Osteocyte (in vitro differentiated cells): ENCODE results near the gene PLCB3. TPM values are rescaled to one million over a fixed set of nuclear protein-coding genes. Genes with fewer than 3 reads are reported as not detected.
A peak's percentile ranks its signal among the peaks of the same experiment; 100 is the strongest.

Experiments used
- DNase-seq: peaks from one replicate; pipeline ENCODE4 v3.0.0; 2021; ENCODE audit warnings: mixed read lengths; ENCODE audit not compliant: unreplicated experiment; ENCODE audit errors: extremely low spot score
- H3K27ac Mint-ChIP-seq: one replicate; pipeline ENCODE4 v1.8.0; 2021; ENCODE audit warnings: mild to moderate bottlenecking, mixed read lengths; ENCODE audit not compliant: unreplicated experiment
- H3K27me3 Mint-ChIP-seq: one replicate; pipeline ENCODE4 v1.8.0; 2021; ENCODE audit warnings: mixed read lengths; ENCODE audit not compliant: unreplicated experiment
- H3K36me3 Mint-ChIP-seq: one replicate; pipeline ENCODE4 v1.8.0; 2021; ENCODE audit warnings: mixed read lengths; ENCODE audit not compliant: unreplicated experiment
- H3K4me1 Mint-ChIP-seq: one replicate; pipeline ENCODE4 v1.8.0; 2021; ENCODE audit warnings: mixed read lengths; ENCODE audit not compliant: unreplicated experiment
- H3K4me3 Mint-ChIP-seq: one replicate; pipeline ENCODE4 v1.8.0; 2021; ENCODE audit warnings: mild to moderate bottlenecking, moderate library complexity, mixed read lengths; ENCODE audit not compliant: unreplicated experiment
- H3K9me3 Mint-ChIP-seq: one replicate; pipeline ENCODE4 v1.8.0; 2021; ENCODE audit warnings: mixed read lengths; ENCODE audit not compliant: unreplicated experiment
- total RNA-seq: library from RNA; stranded (reverse); gene quantifications from 2 replicates; pipeline ENCODE4 v1.2.1, GENCODE V29; 2021
- TF ChIP-seq, protein P1 (sequence below): fragments of 200-600 bp; sonication (generic); IDR thresholded peaks from 2 replicates; pipeline ENCODE4 v1.5.0; 2021; ENCODE audit warnings: antibody characterized with exemption, mild to moderate bottlenecking, moderate library complexity

PLCB3 gene
- total RNA-seq, 1 donor from 2014 or later: 32.0 TPM

DNA sequence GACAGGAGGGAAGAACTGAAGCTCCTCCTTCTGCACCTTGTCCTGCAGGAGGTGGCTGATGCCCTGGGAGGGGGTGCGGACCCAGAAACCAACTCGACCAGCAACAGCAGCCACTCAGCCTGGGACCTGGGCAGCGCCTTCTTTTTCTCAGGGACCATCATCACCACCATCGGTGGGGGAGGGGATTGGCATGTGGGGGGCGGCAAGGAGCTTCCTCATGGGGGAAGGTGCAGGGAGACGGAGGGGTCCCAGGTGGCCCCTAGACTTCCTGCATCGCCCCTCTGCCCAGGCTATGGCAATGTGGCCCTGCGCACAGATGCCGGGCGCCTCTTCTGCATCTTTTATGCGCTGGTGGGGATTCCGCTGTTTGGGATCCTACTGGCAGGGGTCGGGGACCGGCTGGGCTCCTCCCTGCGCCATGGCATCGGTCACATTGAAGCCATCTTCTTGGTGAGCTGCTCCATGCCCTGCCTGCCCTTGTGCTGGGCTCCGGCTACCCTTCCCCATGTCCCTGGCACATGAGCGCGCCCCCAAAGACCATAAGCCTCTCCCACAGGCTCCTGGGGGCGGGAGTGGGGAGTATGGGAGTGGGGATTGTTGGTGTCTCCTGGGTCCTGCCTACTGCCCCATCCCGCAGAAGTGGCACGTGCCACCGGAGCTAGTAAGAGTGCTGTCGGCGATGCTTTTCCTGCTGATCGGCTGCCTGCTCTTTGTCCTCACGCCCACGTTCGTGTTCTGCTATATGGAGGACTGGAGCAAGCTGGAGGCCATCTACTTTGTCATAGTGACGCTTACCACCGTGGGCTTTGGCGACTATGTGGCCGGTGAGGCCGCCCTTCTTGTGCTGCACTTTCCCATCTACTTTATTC is 45.7 kb downstream of the PLCB3 start:
- Mint-ChIP-seq H3K4me3 (no peak overlapping the region), H3K4me1 (peaks cover 31% of the 10 kb centered on the region), H3K9me3 (no peaks in the 10 kb centered on the region), H3K27me3 (peaks cover 43% of the 10 kb centered on the region), H3K36me3 (no peaks in the 10 kb centered on the region), H3K27ac (no peak overlapping the region)
- TF ChIP-seq, protein P1, sequence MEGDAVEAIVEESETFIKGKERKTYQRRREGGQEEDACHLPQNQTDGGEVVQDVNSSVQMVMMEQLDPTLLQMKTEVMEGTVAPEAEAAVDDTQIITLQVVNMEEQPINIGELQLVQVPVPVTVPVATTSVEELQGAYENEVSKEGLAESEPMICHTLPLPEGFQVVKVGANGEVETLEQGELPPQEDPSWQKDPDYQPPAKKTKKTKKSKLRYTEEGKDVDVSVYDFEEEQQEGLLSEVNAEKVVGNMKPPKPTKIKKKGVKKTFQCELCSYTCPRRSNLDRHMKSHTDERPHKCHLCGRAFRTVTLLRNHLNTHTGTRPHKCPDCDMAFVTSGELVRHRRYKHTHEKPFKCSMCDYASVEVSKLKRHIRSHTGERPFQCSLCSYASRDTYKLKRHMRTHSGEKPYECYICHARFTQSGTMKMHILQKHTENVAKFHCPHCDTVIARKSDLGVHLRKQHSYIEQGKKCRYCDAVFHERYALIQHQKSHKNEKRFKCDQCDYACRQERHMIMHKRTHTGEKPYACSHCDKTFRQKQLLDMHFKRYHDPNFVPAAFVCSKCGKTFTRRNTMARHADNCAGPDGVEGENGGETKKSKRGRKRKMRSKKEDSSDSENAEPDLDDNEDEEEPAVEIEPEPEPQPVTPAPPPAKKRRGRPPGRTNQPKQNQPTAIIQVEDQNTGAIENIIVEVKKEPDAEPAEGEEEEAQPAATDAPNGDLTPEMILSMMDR: no peak
- no peak for DNase-seq

DNA sequence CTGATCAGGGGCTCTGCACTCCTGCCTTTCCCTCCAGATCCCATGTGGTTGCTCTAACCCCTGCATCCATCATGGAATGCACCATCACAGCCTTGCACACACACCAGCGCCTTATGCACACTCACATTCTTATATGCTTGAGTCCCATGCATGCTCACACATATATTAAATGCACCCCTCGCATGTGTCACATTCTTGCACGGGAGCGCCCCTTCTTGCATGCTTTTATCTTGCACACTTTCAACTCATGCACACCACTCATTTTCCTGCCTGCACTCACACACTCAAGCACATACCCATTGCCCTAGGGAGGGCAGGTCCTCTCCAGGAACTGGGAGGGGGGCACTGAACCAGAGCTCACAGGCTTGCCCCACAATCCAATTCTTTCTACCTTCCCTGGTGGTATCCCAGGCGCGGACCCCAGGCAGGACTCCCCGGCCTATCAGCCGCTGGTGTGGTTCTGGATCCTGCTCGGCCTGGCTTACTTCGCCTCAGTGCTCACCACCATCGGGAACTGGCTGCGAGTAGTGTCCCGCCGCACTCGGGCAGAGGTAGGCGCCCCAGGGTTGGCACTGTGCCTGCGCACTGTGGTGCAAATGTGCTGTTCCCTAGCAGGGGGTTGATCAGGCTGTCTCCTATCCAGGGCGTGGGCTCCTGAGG is 46.5 kb downstream of the PLCB3 start:
- no peak for DNase-seq
- Mint-ChIP-seq H3K27me3 (peaks cover 41% of the 10 kb centered on the region), H3K9me3 (no peaks in the 10 kb centered on the region), H3K36me3 (no peaks in the 10 kb centered on the region), H3K4me1 (peaks cover 28% of the 10 kb centered on the region), H3K4me3 (no peak overlapping the region), H3K27ac (no peak overlapping the region)
- TF ChIP-seq, protein P1: no peak

DNA sequence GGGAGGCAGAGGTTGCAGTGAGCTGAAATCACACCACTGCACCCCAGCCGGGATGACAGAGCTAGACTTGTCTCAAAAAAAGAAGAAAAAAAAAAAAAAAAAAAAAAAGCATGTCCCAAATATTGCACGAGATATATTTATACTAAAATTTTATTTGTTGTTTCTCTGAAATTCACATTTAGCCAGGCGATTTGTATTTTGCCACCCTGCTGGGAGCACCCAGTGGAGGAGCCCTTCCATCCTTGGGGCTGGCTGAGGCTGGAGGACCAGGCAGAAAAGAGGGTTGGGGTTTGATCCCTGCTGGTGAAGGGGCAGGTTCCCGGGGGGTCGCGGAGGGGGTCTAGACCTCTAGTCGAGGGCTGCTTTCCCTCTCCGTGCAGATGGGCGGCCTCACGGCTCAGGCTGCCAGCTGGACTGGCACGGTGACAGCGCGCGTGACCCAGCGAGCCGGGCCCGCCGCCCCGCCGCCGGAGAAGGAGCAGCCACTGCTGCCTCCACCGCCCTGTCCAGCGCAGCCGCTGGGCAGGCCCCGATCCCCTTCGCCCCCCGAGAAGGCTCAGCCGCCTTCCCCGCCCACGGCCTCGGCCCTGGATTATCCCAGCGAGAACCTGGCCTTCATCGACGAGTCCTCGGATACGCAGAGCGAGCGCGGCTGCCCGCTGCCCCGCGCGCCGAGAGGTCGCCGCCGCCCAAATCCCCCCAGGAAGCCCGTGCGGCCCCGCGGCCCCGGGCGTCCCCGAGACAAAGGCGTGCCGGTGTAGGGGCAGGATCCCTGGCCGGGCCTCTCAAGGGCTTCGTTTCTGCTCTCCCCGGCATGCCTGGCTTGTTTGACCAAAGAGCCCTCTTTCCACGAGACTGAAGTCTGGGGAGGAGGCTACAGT is 47.9 kb downstream of the PLCB3 start:
- no peaks in the 10 kb centered on the region for H3K9me3 Mint-ChIP-seq
- H3K4me1 Mint-ChIP-seq: peaks cover 33% of the 10 kb centered on the region
- no peak overlapping the region for H3K27ac Mint-ChIP-seq
- H3K36me3 Mint-ChIP-seq: no peaks in the 10 kb centered on the region
- peaks cover 34% of the 10 kb centered on the region for H3K27me3 Mint-ChIP-seq
- TF ChIP-seq, protein P1: no peak
- peak overlapping the region; percentile 55 for H3K4me3 Mint-ChIP-seq
- no peak for DNase-seq

DNA sequence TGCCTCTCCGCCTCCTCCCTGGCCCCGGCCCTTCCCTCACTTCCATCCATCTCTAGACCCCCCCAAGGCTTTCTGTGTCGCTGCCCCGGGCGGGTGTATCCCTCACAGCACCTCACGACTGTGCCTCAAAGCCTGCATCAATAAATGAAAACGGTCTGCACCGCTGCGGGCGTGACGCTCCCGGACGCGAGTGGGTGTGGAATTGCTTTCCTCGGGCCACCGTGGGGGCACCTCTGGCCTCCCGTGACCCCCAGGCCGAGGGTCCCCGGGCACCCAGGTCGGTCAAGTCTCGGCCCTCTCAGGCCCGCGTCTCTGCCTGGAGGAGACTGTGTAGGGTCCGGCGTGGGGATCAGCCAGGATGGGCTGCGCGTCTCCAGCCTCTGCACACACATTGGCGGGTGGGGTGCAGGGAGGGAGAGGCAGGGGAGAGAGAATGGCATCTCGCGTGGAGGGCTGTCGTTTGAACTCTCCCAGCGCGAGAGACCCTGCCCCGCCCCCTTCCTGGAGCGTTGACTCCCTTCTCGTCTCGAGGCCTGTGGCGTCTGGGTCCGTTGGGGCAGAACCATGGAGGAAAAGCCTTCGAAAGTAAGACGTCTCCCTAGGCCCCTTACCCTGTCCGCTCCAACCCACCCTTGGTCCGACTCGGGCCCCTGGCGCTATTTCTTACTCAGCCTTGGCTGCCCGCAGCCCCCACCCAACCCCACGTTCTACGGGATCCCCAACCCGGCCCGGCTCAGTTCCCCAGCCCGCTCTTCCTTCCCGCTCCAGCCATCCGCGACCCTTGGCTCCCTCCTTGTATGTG is 48.7 kb downstream of the PLCB3 start, which contains the start of gene CATSPERZ:
Gene CATSPERZ, plus strand, starts transcription at position 512 of the 802 bp plus-strand sequence. Its CDS starts 53 bp downstream, at position 565.
- H3K36me3 Mint-ChIP-seq: no peaks in the 10 kb centered on the region
- H3K4me3 Mint-ChIP-seq: peak within 1 kb of the TSS; percentile 67
- no peak within 1 kb of the TSS for H3K27ac Mint-ChIP-seq
- H3K9me3 Mint-ChIP-seq: no peaks in the 10 kb centered on the region
- no peak for DNase-seq
- peaks cover 29% of the 10 kb centered on the region for H3K4me1 Mint-ChIP-seq
- TF ChIP-seq, protein P1: no peak
- peaks cover 32% of the 10 kb centered on the region for H3K27me3 Mint-ChIP-seq
